WI38 (cell line): Measurements from ENCODE around the gene SH3BP2.
A peak's percentile ranks its signal among the peaks of the same experiment; 100 is the strongest.

Source experiments
- H3K4me3 ChIP-seq: 2 replicates; pipeline ENCODE4 v1.5.1; 2011; ENCODE audit warnings: low read depth, mild to moderate bottlenecking, control low read depth, low read length
- TF ChIP-seq, protein P1 (sequence below): IDR thresholded peaks from 2 replicates; pipeline ENCODE4 v1.5.1; 2012; ENCODE audit warnings: low read depth, mild to moderate bottlenecking, control low read depth, low read length

SH3BP2 gene

DNA sequence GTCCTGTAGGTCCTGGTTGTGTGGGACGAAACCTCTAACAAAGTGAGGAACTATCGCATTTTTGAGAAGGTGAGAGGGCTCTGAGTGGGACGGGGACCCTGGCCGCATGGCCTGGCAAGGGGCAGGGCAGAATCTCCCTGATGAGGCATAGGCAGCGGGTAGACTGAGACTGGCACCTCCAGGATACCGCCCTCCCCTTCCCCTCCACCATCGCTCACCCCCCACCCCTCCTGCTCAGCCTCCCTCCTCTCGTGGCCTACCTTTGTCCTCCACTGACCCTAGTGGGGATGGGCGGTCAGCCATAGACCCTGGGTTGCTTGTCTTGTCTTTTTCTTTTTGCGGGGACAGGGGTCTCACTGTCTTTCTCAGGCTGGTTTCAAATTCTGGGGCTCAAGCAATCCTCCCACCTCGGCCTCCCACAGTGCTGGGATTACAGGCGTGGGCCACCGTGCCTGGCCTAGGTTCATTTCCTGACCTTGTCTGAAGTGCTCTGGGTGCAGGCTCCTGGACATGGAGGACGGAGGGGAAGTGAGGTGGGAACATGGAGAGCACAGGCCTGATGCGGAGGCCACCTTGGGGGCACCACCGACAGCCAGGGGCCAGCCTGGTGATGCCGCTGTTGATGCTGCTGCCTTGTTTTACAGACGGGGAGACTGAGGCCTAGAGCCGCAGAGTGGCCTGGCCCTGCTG lies 40.2 kb downstream of the SH3BP2 start:
- no peak overlapping the region for H3K4me3 ChIP-seq
- TF ChIP-seq, protein P1, sequence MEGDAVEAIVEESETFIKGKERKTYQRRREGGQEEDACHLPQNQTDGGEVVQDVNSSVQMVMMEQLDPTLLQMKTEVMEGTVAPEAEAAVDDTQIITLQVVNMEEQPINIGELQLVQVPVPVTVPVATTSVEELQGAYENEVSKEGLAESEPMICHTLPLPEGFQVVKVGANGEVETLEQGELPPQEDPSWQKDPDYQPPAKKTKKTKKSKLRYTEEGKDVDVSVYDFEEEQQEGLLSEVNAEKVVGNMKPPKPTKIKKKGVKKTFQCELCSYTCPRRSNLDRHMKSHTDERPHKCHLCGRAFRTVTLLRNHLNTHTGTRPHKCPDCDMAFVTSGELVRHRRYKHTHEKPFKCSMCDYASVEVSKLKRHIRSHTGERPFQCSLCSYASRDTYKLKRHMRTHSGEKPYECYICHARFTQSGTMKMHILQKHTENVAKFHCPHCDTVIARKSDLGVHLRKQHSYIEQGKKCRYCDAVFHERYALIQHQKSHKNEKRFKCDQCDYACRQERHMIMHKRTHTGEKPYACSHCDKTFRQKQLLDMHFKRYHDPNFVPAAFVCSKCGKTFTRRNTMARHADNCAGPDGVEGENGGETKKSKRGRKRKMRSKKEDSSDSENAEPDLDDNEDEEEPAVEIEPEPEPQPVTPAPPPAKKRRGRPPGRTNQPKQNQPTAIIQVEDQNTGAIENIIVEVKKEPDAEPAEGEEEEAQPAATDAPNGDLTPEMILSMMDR = no peak

GRCh38 chr4:2833671-2834000 lies 40.8 kb downstream of the SH3BP2 start:
- TF ChIP-seq, protein P1 = no peak
- H3K4me3 ChIP-seq = no peak overlapping the region

DNA sequence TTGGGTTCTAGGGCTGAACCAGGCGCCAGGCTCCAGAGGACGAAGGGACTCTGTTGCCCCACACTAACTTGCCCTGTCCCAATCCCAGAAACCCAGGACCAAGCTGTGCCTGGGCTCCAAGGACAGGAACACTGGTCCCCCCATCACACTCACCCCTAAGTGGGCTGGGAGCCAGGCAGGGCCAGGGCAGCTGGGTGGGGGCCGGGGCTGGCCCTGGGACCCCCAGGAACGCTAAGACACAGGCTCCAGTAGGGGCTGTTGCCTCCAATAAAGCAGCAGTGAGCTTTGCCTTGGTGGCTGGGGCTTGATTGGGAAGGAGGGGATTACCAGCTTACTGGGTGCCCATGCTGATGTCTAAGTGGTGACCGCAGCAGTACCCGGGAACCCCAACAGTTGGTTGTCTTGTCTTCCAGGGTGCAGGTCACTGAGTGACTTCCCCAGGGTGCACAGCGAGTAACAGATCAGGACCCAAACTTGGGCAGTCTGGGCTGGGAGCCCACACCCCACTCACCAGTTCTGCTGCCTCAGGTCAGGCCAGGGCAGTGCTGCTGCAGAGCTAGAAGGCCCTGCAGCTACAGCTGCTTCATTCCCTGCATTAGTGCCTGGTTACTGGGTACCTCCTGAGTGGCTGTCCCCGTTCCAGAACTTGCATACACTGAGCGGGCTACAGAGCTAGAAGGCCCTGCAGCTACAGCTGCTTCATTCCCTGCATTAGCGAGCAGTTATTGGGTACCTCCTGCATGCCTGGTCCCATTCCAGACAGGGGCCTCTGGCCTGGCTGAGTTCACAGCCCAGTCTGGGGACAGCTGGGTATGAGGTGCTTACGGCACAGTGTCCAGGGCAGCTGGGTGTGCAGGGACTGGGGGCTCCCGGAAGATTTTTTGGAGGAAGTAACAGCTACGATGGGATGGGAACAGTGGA lies 41.4 kb downstream of the SH3BP2 start:
- H3K4me3 ChIP-seq = no peak overlapping the region
- TF ChIP-seq, protein P1 = no peak

DNA sequence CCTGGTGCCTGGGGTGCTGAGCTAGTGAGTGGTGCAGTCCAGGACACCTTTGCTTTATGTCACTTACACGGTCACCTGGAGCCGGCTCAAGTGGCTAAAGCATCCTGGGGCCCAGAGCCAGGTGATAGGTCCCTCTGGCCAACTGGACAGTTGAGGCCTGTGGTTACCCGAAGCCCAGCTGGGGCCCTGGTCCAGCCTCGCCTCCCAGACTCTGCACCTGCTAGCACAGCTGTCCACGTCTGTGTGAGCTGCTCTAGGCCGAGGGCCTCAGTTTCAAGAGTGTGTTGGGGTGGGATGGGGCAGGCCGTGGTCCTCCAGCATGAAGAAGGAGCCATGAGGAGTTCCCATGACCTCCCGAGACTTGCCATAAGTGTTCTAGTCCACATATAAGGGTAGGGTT lies 43.1 kb downstream of the SH3BP2 start:
- H3K4me3 ChIP-seq = no peak overlapping the region
- TF ChIP-seq, protein P1 = no peak

DNA sequence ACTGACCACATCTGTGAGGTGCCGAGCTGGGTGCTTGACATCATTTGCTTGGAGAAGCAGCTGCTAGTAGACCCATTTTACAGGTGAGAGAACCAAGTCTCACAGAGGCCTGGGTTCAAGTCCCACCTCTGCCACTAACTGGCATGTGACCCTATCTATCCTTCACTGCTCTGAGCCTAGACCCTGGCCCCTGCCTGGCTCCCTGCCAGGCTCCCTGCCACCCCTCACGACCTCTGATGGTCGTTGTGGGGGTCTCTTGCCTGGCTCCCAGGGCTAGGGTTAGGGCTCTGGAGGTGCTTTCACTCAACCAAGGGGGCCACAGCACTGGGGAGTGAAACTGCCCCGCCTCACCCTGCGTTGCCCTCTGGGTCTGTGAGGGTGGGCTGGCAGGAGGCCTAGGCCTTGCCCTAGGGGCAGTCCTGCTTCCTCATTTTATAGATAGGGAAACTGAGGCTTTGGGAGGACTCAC lies 43.5 kb downstream of the SH3BP2 start:
- no peak overlapping the region for H3K4me3 ChIP-seq
- TF ChIP-seq, protein P1 = no peak

GRCh38 chr4:2837110-2837903 lies 44.4 kb downstream of the SH3BP2 start:
- TF ChIP-seq, protein P1 = no peak
- H3K4me3 ChIP-seq = peak overlapping the region; percentile 28; the same call in 1 of the 2 replicates
